Measurements from ENCODE around the gene ERCC5.

DNA sequence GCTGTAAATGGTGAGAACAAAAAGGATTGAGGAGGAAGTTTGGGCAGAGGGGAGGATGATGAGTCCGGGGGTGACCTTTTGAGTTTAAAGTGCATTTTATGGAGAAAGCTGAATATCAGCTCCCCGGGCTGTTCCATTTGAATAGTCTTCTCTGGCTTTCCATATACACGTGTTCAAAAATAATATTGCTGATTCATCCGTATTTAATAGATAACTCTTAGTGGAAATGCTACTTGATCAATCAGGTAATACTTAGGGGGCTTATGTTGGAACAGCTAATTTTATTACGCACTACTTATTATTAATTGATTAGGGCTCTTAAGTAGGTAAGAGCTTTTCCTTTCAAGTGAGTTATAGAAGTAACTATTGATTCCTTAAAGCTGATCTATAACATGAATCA lies 76.4 kb downstream of the ERCC5 start:
- TF ChIP-seq, protein P1, sequence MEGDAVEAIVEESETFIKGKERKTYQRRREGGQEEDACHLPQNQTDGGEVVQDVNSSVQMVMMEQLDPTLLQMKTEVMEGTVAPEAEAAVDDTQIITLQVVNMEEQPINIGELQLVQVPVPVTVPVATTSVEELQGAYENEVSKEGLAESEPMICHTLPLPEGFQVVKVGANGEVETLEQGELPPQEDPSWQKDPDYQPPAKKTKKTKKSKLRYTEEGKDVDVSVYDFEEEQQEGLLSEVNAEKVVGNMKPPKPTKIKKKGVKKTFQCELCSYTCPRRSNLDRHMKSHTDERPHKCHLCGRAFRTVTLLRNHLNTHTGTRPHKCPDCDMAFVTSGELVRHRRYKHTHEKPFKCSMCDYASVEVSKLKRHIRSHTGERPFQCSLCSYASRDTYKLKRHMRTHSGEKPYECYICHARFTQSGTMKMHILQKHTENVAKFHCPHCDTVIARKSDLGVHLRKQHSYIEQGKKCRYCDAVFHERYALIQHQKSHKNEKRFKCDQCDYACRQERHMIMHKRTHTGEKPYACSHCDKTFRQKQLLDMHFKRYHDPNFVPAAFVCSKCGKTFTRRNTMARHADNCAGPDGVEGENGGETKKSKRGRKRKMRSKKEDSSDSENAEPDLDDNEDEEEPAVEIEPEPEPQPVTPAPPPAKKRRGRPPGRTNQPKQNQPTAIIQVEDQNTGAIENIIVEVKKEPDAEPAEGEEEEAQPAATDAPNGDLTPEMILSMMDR (IDR thresholded peaks at IDR 0.05) = no peak
- no peak for TF ChIP-seq POLR2A (IDR thresholded peaks at IDR 0.05)

Data from heart left ventricle (tissue), 13 donors.